ENCODE results near the gene UAP1.

The UAP1 gene

DNA sequence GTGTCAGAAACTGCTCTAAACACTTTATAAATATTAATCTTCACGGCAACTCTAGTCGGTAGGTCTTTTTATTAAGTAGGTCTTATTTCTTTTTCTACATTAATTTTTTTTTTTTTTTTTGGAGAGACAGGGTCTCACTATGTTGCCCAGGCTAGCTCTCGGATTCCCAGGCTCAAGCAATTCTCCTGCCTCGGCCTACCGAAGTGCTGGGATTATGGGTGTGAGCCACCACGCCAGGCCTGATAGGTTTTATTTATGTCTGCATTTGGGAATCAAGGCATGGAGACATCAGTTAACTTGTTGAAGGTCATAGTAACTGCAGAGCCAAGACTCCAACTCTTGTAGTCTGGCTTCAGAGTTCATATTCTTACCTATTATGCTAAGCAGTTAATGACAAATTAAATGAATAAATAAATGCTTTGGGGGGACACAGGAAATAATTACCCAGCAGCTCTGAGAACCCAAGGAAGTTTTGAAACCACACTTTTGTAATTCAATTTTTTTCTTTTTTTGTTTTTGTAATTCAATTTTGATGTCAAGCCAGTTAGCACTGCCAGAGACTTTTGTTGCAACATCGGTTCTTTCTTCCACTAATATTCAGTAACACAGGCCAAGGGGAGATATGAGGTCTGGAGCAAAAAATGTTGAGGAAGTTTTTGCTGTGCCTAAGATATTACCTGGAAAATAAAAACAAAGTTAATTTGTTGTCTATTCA lies 9.4 kb upstream of the UAP1 start:
- no peak for DNase-seq
- H3K4me3 ChIP-seq (ENCODE audit: low read depth in 1 of 2, low read length in 2 of 2) = no peak overlapping the region
- no peak for ATAC-seq (ENCODE audit: insufficient read depth, low read depth)
- no peak overlapping the region for H2AFZ ChIP-seq (ENCODE audit: low read depth, low read length)
- H3K9me3 ChIP-seq (ENCODE audit: insufficient read depth, low read length, severe bottlenecking) = no peaks in the 10 kb centered on the region
- no peaks in the 10 kb centered on the region for H3K79me2 ChIP-seq (ENCODE audit: insufficient read depth, low read length)
- no peak overlapping the region for H3K4me2 ChIP-seq (ENCODE audit: insufficient read depth, low read length)
- H3K27me3 ChIP-seq (ENCODE audit: insufficient read depth, low read length, poor library complexity) = no peaks in the 10 kb centered on the region
- H4K20me1 ChIP-seq (ENCODE audit: insufficient read depth, low read length) = no peaks in the 10 kb centered on the region
- H3K36me3 ChIP-seq (ENCODE audit: insufficient read depth, low read length) = no peaks in the 10 kb centered on the region
- TF ChIP-seq, protein P1, sequence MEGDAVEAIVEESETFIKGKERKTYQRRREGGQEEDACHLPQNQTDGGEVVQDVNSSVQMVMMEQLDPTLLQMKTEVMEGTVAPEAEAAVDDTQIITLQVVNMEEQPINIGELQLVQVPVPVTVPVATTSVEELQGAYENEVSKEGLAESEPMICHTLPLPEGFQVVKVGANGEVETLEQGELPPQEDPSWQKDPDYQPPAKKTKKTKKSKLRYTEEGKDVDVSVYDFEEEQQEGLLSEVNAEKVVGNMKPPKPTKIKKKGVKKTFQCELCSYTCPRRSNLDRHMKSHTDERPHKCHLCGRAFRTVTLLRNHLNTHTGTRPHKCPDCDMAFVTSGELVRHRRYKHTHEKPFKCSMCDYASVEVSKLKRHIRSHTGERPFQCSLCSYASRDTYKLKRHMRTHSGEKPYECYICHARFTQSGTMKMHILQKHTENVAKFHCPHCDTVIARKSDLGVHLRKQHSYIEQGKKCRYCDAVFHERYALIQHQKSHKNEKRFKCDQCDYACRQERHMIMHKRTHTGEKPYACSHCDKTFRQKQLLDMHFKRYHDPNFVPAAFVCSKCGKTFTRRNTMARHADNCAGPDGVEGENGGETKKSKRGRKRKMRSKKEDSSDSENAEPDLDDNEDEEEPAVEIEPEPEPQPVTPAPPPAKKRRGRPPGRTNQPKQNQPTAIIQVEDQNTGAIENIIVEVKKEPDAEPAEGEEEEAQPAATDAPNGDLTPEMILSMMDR (IDR thresholded peaks at IDR 0.05; ENCODE audit: borderline replicate concordance, extremely low read depth, low read length, poor library complexity, severe bottlenecking) = no peak
- no peak for TF ChIP-seq EZH2 (IDR thresholded peaks at IDR 0.05; ENCODE audit: borderline replicate concordance, low read depth, low read length, severe bottlenecking)
- no peak overlapping the region for H3K9ac ChIP-seq (ENCODE audit: low read depth, low read length)
- no peak overlapping the region for H3K27ac ChIP-seq (ENCODE audit: low read length)
- no peaks in the 10 kb centered on the region for H3K4me1 ChIP-seq (ENCODE audit: insufficient read depth, low read length)

DNA sequence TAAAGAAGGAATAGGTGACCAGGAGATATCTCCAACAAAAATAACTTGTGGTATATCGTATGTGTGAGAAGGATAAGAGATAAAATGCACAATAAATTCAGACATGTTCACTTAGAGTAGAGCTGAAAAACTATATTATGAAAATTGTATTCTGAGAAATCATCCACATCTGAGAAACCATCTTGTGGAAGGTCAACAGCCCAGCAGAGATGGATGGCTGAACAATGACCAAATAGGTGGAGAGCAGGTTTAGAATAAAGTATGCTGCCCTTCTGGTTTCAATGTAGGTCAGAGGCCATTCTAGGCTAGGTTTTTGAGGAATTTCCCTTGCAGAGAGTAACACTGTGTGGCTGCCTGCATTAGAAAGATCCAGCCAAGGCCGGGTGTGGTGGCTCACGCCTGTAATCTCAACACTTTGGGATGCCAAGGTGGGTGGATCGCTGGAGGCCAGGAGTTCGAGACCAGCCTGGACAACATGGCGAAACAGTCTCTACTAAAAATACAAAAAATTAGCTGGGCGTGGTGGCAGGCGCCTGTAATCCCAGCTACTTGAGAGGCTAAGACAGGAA lies 8.8 kb upstream of the UAP1 start:
- TF ChIP-seq, protein P1 (IDR thresholded peaks at IDR 0.05; ENCODE audit: borderline replicate concordance, extremely low read depth, low read length, poor library complexity, severe bottlenecking) = no peak
- no peak for TF ChIP-seq EZH2 (IDR thresholded peaks at IDR 0.05; ENCODE audit: borderline replicate concordance, low read depth, low read length, severe bottlenecking)
- Histone ChIP-seq H3K27me3 (ENCODE audit: insufficient read depth, low read length, poor library complexity) (no peaks in the 10 kb centered on the region), H3K4me3 (ENCODE audit: low read depth in 1 of 2, low read length in 2 of 2) (no peak overlapping the region), H4K20me1 (ENCODE audit: insufficient read depth, low read length) (no peaks in the 10 kb centered on the region), H3K79me2 (ENCODE audit: insufficient read depth, low read length) (no peaks in the 10 kb centered on the region), H3K27ac (ENCODE audit: low read length) (no peak overlapping the region), H3K4me1 (ENCODE audit: insufficient read depth, low read length) (no peaks in the 10 kb centered on the region), H3K9me3 (ENCODE audit: insufficient read depth, low read length, severe bottlenecking) (no peaks in the 10 kb centered on the region), H3K4me2 (ENCODE audit: insufficient read depth, low read length) (no peak overlapping the region), H3K9ac (ENCODE audit: low read depth, low read length) (no peak overlapping the region), H2AFZ (ENCODE audit: low read depth, low read length) (no peak overlapping the region), H3K36me3 (ENCODE audit: insufficient read depth, low read length) (no peaks in the 10 kb centered on the region)
- ATAC-seq (ENCODE audit: insufficient read depth, low read depth) (no peak), DNase-seq (no peak)

DNA sequence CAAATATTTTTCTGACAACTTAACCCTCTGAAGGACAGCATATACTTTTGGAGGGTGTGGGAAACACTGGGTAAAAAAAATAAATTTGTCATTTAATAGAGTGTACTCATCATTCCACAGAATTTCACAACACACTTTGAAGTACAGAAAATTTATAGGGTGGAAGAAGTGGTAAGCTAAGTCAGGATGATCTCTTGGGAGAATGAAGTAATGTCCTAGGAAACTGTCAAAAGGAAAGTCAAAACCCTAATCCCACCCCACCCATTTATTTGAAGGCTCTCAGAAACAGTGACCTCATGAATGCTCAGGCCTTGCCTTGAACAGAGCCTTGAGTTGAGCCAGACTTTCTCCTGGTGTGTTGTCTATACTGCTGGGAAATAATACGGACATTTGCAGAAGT lies 7.3 kb upstream of the UAP1 start:
- Histone ChIP-seq H3K9ac (ENCODE audit: low read depth, low read length) (no peak overlapping the region), H3K27me3 (ENCODE audit: insufficient read depth, low read length, poor library complexity) (no peaks in the 10 kb centered on the region), H3K4me1 (ENCODE audit: insufficient read depth, low read length) (no peaks in the 10 kb centered on the region), H2AFZ (ENCODE audit: low read depth, low read length) (no peak overlapping the region), H3K4me2 (ENCODE audit: insufficient read depth, low read length) (no peak overlapping the region), H3K9me3 (ENCODE audit: insufficient read depth, low read length, severe bottlenecking) (no peaks in the 10 kb centered on the region), H3K36me3 (ENCODE audit: insufficient read depth, low read length) (no peaks in the 10 kb centered on the region), H3K4me3 (ENCODE audit: low read depth in 1 of 2, low read length in 2 of 2) (no peak overlapping the region), H3K27ac (ENCODE audit: low read length) (no peak overlapping the region), H4K20me1 (ENCODE audit: insufficient read depth, low read length) (no peaks in the 10 kb centered on the region), H3K79me2 (ENCODE audit: insufficient read depth, low read length) (no peaks in the 10 kb centered on the region)
- ATAC-seq (ENCODE audit: insufficient read depth, low read depth) (no peak), DNase-seq (no peak)
- TF ChIP-seq, protein P1 (IDR thresholded peaks at IDR 0.05; ENCODE audit: borderline replicate concordance, extremely low read depth, low read length, poor library complexity, severe bottlenecking) = no peak
- no peak for TF ChIP-seq EZH2 (IDR thresholded peaks at IDR 0.05; ENCODE audit: borderline replicate concordance, low read depth, low read length, severe bottlenecking)

Data from DND-41 (cell line).